Activated T-cell treated with anti-CD3 and anti-CD28 coated beads, Interleukin-2, amount 50 U/mL, for 24 hours (primary cell): ENCODE data around the gene PAFAH2.

Experiments
- DNase-seq: peaks from one replicate; pipeline ENCODE4 v3.0.0-alpha.2; 2020
- H3K27ac Mint-ChIP-seq: 2 replicates; pipeline ENCODE4 v1.8.0; 2020; ENCODE audit warnings: mild to moderate bottlenecking, mixed read lengths
- H3K27me3 Mint-ChIP-seq: 2 replicates; pipeline ENCODE4 v1.8.0; 2020; ENCODE audit warnings: mixed read lengths
- H3K36me3 Mint-ChIP-seq: 2 replicates; pipeline ENCODE4 v1.8.0; 2020; ENCODE audit warnings: low read depth, mixed read lengths
- H3K4me1 Mint-ChIP-seq: 2 replicates; pipeline ENCODE4 v1.8.0; 2020; ENCODE audit warnings: low read depth, mixed read lengths
- H3K4me3 Mint-ChIP-seq: 2 replicates; pipeline ENCODE4 v1.8.0; 2020; ENCODE audit warnings: mild to moderate bottlenecking, moderate library complexity, mixed read lengths
- H3K9me3 Mint-ChIP-seq: 2 replicates; pipeline ENCODE4 v1.8.0; 2020; ENCODE audit warnings: mixed read lengths

PAFAH2 gene

GRCh38 chr1:26009796-26010447, 12.1 kb upstream of the PAFAH2 start:
- no peaks in the 10 kb centered on the region for H3K9me3 Mint-ChIP-seq
- H3K4me1 Mint-ChIP-seq = no peaks in the 10 kb centered on the region
- H3K36me3 Mint-ChIP-seq = no peaks in the 10 kb centered on the region
- H3K27me3 Mint-ChIP-seq = no peaks in the 10 kb centered on the region
- H3K4me3 Mint-ChIP-seq = no peak overlapping the region
- no peak overlapping the region for H3K27ac Mint-ChIP-seq
- DNase-seq = no peak

- H3K4me1 Mint-ChIP-seq = no peaks in the 10 kb centered on the region
- no peak for DNase-seq
- no peaks in the 10 kb centered on the region for H3K27me3 Mint-ChIP-seq
- H3K4me3 Mint-ChIP-seq = no peak overlapping the region
- H3K27ac Mint-ChIP-seq = no peak overlapping the region
- H3K36me3 Mint-ChIP-seq = no peaks in the 10 kb centered on the region
- H3K9me3 Mint-ChIP-seq = no peaks in the 10 kb centered on the region
Observed at GRCh38 chr1:26006710-26007109, 8.8 kb upstream of the PAFAH2 start.

- Mint-ChIP-seq H3K36me3 (no peaks in the 10 kb centered on the region), H3K9me3 (no peaks in the 10 kb centered on the region), H3K4me1 (no peaks in the 10 kb centered on the region)
Observed at GRCh38 chr1:26005434-26006105, 7.7 kb upstream of the PAFAH2 start.

GRCh38 chr1:26003756-26004155, 5.9 kb upstream of the PAFAH2 start:
- no peaks in the 10 kb centered on the region for H3K27me3 Mint-ChIP-seq
- no peaks in the 10 kb centered on the region for H3K9me3 Mint-ChIP-seq
- no peak overlapping the region for H3K4me3 Mint-ChIP-seq
- no peak overlapping the region for H3K27ac Mint-ChIP-seq
- H3K36me3 Mint-ChIP-seq = no peaks in the 10 kb centered on the region
- DNase-seq = no peak
- peaks cover 1% of the 10 kb centered on the region for H3K4me1 Mint-ChIP-seq

More at GRCh38 chr1:26005434-26006105, 7.7 kb upstream of the PAFAH2 start:
- Mint-ChIP-seq H3K27ac (no peak overlapping the region), H3K4me3 (no peak overlapping the region), H3K27me3 (no peaks in the 10 kb centered on the region)
- no peak for DNase-seq

GRCh38 chr1:26003262-26003661, 5.4 kb upstream of the PAFAH2 start:
- DNase-seq = no peak
- Mint-ChIP-seq H3K27me3 (no peaks in the 10 kb centered on the region), H3K9me3 (no peaks in the 10 kb centered on the region), H3K4me3 (no peak overlapping the region), H3K4me1 (peaks cover 6% of the 10 kb centered on the region), H3K36me3 (no peaks in the 10 kb centered on the region), H3K27ac (no peak overlapping the region)

- DNase-seq = no peak
- Mint-ChIP-seq H3K4me3 (no peak overlapping the region), H3K9me3 (no peaks in the 10 kb centered on the region), H3K27me3 (no peaks in the 10 kb centered on the region), H3K4me1 (peaks cover 26% of the 10 kb centered on the region), H3K27ac (no peak overlapping the region), H3K36me3 (peaks cover 8% of the 10 kb centered on the region)
Observed at GRCh38 chr1:25999041-25999800, 1.4 kb upstream of the PAFAH2 start.

- H3K27ac Mint-ChIP-seq = peak overlapping the region; percentile 99
- DNase-seq = peak; percentile 39
- peaks cover 40% of the 10 kb centered on the region for H3K4me1 Mint-ChIP-seq
- no peaks in the 10 kb centered on the region for H3K9me3 Mint-ChIP-seq
- H3K27me3 Mint-ChIP-seq = no peaks in the 10 kb centered on the region
- H3K36me3 Mint-ChIP-seq = peaks cover 11% of the 10 kb centered on the region
- H3K4me3 Mint-ChIP-seq = peak overlapping the region; percentile 94
Observed at GRCh38 chr1:25996966-25997827, 666 bp downstream of the PAFAH2 start.

GRCh38 chr1:25994402-25995150, 3.3 kb downstream of the PAFAH2 start:
- peaks cover 60% of the 10 kb centered on the region for H3K4me1 Mint-ChIP-seq
- peaks cover 12% of the 10 kb centered on the region for H3K36me3 Mint-ChIP-seq
- no peaks in the 10 kb centered on the region for H3K9me3 Mint-ChIP-seq
- DNase-seq = no peak
- no peaks in the 10 kb centered on the region for H3K27me3 Mint-ChIP-seq
- no peak overlapping the region for H3K27ac Mint-ChIP-seq
- no peak overlapping the region for H3K4me3 Mint-ChIP-seq

GRCh38 chr1:25993197-25993951, 4.5 kb downstream of the PAFAH2 start:
- no peak overlapping the region for H3K27ac Mint-ChIP-seq

GRCh38 chr1:25992689-25993171, 5.1 kb downstream of the PAFAH2 start:
- H3K4me1 Mint-ChIP-seq = peaks cover 67% of the 10 kb centered on the region
- H3K9me3 Mint-ChIP-seq = no peaks in the 10 kb centered on the region
- no peak overlapping the region for H3K4me3 Mint-ChIP-seq
- H3K27ac Mint-ChIP-seq = peak overlapping the region; percentile 47
- DNase-seq = no peak
- peaks cover 24% of the 10 kb centered on the region for H3K36me3 Mint-ChIP-seq
- no peaks in the 10 kb centered on the region for H3K27me3 Mint-ChIP-seq

More at GRCh38 chr1:25993197-25993951, 4.5 kb downstream of the PAFAH2 start:
- Mint-ChIP-seq H3K9me3 (no peaks in the 10 kb centered on the region), H3K4me3 (no peak overlapping the region), H3K36me3 (peaks cover 18% of the 10 kb centered on the region), H3K27me3 (no peaks in the 10 kb centered on the region), H3K4me1 (peaks cover 64% of the 10 kb centered on the region)
- DNase-seq = no peak

- Mint-ChIP-seq H3K4me3 (no peak overlapping the region), H3K27me3 (no peaks in the 10 kb centered on the region), H3K9me3 (no peaks in the 10 kb centered on the region), H3K27ac (peak overlapping the region; percentile 4), H3K4me1 (peaks cover 64% of the 10 kb centered on the region), H3K36me3 (peaks cover 22% of the 10 kb centered on the region)
- DNase-seq = no peak
Observed at GRCh38 chr1:25991937-25992688, 5.8 kb downstream of the PAFAH2 start.

GRCh38 chr1:25990702-25991395, 7.0 kb downstream of the PAFAH2 start:
- no peaks in the 10 kb centered on the region for H3K9me3 Mint-ChIP-seq
- H3K27ac Mint-ChIP-seq = peak overlapping the region; percentile 88
- peak overlapping the region; percentile 75 for H3K4me3 Mint-ChIP-seq
- DNase-seq = peak; percentile 66
- peaks cover 59% of the 10 kb centered on the region for H3K4me1 Mint-ChIP-seq
- peaks cover 25% of the 10 kb centered on the region for H3K36me3 Mint-ChIP-seq
- H3K27me3 Mint-ChIP-seq = no peaks in the 10 kb centered on the region
